WI38 (cell line): ENCODE data around the gene LDLRAD2.

Experiments used
- H3K4me3 ChIP-seq: 2 replicates; pipeline ENCODE4 v1.5.1; 2011; ENCODE audit warnings: low read depth, mild to moderate bottlenecking, control low read depth, low read length
- CTCF ChIP-seq: IDR thresholded peaks from 2 replicates; pipeline ENCODE4 v1.5.1; 2012; ENCODE audit warnings: low read depth, mild to moderate bottlenecking, control low read depth, low read length

The LDLRAD2 gene

GRCh38 chr1:21828075-21828474, 16.0 kb downstream of the LDLRAD2 start:
- no peak overlapping the region for H3K4me3 ChIP-seq
- no peak for TF ChIP-seq CTCF

GRCh38 chr1:21828506-21829210, 16.6 kb downstream of the LDLRAD2 start:
- H3K4me3 ChIP-seq = no peak overlapping the region
- TF ChIP-seq CTCF = no peak

- no peak for TF ChIP-seq CTCF
- H3K4me3 ChIP-seq = no peak overlapping the region
These were observed 17.2 kb downstream of the LDLRAD2 start for GRCh38 chr1:21829294-21829693.

GRCh38 chr1:21830792-21831453, 18.9 kb downstream of the LDLRAD2 start:
- H3K4me3 ChIP-seq = no peak overlapping the region
- no peak for TF ChIP-seq CTCF

GRCh38 chr1:21831454-21831970, 19.4 kb downstream of the LDLRAD2 start:
- no peak overlapping the region for H3K4me3 ChIP-seq
- TF ChIP-seq CTCF = no peak

- TF ChIP-seq CTCF = no peak
- no peak overlapping the region for H3K4me3 ChIP-seq
These were observed 21.4 kb downstream of the LDLRAD2 start for GRCh38 chr1:21833392-21833976.

- no peak for TF ChIP-seq CTCF
- no peak overlapping the region for H3K4me3 ChIP-seq
These were observed 22.0 kb downstream of the LDLRAD2 start for GRCh38 chr1:21834094-21834493.
